ENCODE data around the gene OR6T1. TPM values are rescaled to one million over a fixed set of nuclear protein-coding genes. Genes with fewer than 3 reads are reported as not detected.

The OR6T1 gene
- total RNA-seq, 2 experiments from 2014 or later: not detected

GRCh38 chr11:123903932-123904331 is 39.7 kb downstream of the OR6T1 start:
- ChIA-PET POLR2A (no interaction called here), CTCF (no interaction called here)
- H3K27ac Mint-ChIP-seq: no peak overlapping the region
- H3K4me3 Mint-ChIP-seq: no peak overlapping the region
- DNase-seq: no peak
- no peaks in the 10 kb centered on the region for H3K36me3 Mint-ChIP-seq (ENCODE audit: low read depth)
- H3K9me3 Mint-ChIP-seq: no peaks in the 10 kb centered on the region
- peaks cover 3% of the 10 kb centered on the region for H3K27me3 Mint-ChIP-seq
- H3K4me1 Mint-ChIP-seq: no peaks in the 10 kb centered on the region

- Mint-ChIP-seq H3K9me3 (no peaks in the 10 kb centered on the region), H3K27me3 (no peaks in the 10 kb centered on the region)
- CTCF ChIA-PET: no interaction called here
Measured at GRCh38 chr11:123901867-123902266, 41.8 kb downstream of the OR6T1 start, which contains the start of gene OR8D4. Gene OR8D4, plus strand, starts transcription at chr11:123902167. Its CDS starts 4,265 bp downstream, at chr11:123906432.

GRCh38 chr11:123899792-123900191 is 43.8 kb downstream of the OR6T1 start:
- ChIA-PET CTCF (interaction anchor here (1.2 kb wide), 1 partner anchor 170 kb away, joined by 3 read pairs; no protein-coding TSS in a partner anchor), POLR2A (no interaction called here)
- no peaks in the 10 kb centered on the region for H3K4me1 Mint-ChIP-seq
- no peaks in the 10 kb centered on the region for H3K36me3 Mint-ChIP-seq (ENCODE audit: low read depth)
- H3K9me3 Mint-ChIP-seq: no peaks in the 10 kb centered on the region
- H3K27me3 Mint-ChIP-seq: no peaks in the 10 kb centered on the region
- H3K4me3 Mint-ChIP-seq: no peak overlapping the region
- H3K27ac Mint-ChIP-seq: no peak overlapping the region
- no peak for DNase-seq

More at GRCh38 chr11:123901867-123902266, 41.8 kb downstream of the OR6T1 start, which contains the start of gene OR8D4:
- Mint-ChIP-seq H3K36me3 (ENCODE audit: low read depth) (no peaks in the 10 kb centered on the region), H3K4me3 (no peak within 1 kb of the TSS), H3K4me1 (no peaks in the 10 kb centered on the region), H3K27ac (no peak within 1 kb of the TSS)
- DNase-seq: no peak
- POLR2A ChIA-PET: no interaction called here

Other genes with a start within 250 kb of the OR6T1 start
- 1 to 10 TPM; 9.2 to 9.9 TPM for gene ZNF202, start 202.2 kb downstream of the OR6T1 start, total RNA-seq
- gene OR6X1, start 189.3 kb downstream of the OR6T1 start, total RNA-seq: not detected
- gene OR6M1, start 137.5 kb downstream of the OR6T1 start, total RNA-seq: not detected
- not detected for gene TMEM225, start 58.2 kb downstream of the OR6T1 start, total RNA-seq
- not detected for gene OR8D4, start 41.7 kb downstream of the OR6T1 start, total RNA-seq
- not detected for gene OR4D5, start 4.2 kb downstream of the OR6T1 start, total RNA-seq
- not detected for gene OR10S1, start 33.9 kb upstream of the OR6T1 start, total RNA-seq
- gene OR10G6, start 51.3 kb upstream of the OR6T1 start, total RNA-seq: not detected
- gene OR10G4, start 69.2 kb upstream of the OR6T1 start, total RNA-seq: not detected
- not detected for gene OR10G9, start 79.2 kb upstream of the OR6T1 start, total RNA-seq
- gene OR10G8, start 83.0 kb upstream of the OR6T1 start, total RNA-seq: not detected
- not detected for gene OR10G7, start 97.5 kb upstream of the OR6T1 start, total RNA-seq
- 1 to 10 TPM; 6.8 to 7.0 TPM for gene VWA5A, start 171.6 kb upstream of the OR6T1 start, total RNA-seq
- not detected for gene OR10D3, start 239.5 kb upstream of the OR6T1 start, total RNA-seq